GM23248 (cell line): ENCODE data around the gene CRYBB1.

Experiments
- EZH2 ChIP-seq: fragments of 200-600 bp; sonication (generic); IDR thresholded peaks from 2 replicates; pipeline ENCODE4 v1.6.1; 2018; ENCODE audit warnings: antibody characterized with exemption, mild to moderate bottlenecking; ENCODE audit not compliant: insufficient read depth, poor library complexity, severe bottlenecking
- EZH2phosphoT487 ChIP-seq: fragments of 200-600 bp; sonication (generic); IDR thresholded peaks from 2 replicates; pipeline ENCODE4 v1.6.1; 2018; ENCODE audit warnings: antibody characterized with exemption, moderate library complexity, mild to moderate bottlenecking, low read depth; ENCODE audit not compliant: insufficient read depth

DNA sequence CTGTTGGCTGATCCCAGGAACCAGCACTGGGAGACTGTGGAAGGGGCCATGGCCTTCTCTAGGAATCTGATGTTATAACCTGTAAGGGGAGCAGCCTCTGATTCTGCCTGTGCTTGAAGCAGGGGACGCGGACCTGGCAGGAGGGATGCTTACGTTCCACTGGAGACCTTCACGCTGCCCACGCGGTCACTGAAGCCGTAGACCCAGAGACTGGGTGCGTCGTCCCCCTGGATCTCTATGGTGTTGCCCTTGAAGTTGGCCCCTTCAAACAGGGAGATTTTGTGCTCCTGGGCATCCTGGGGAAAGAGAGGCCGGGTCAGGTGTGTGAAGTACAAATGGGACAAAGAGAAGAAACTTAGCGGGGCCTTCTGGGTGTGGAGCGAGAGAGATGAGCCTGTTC lies 16.1 kb downstream of the CRYBB1 start:
- TF ChIP-seq EZH2 (no peak), EZH2phosphoT487 (no peak)
